ENCODE measurements around the gene KNCN.
A peak's percentile ranks its signal among the peaks of the same experiment; 100 is the strongest.

The KNCN gene

GRCh38 chr1:46547481-46548383 lies 3.7 kb downstream of the KNCN start:
- Histone ChIP-seq H3K27me3 (ENCODE audit: control insufficient read depth in 1 of 2, insufficient read depth in 1 of 2, low read length in 2 of 2) (peaks cover 84 to 86% of the 10 kb centered on the region in 2 experiments), H3K4ac (ENCODE audit: low read depth in 1 of 2, low read length in 2 of 2) (no peak overlapping the region), H2AK5ac (ENCODE audit: low read length, severe bottlenecking) (no peak overlapping the region), H3K79me1 (replicated peaks; ENCODE audit: low read length, poor library complexity, severe bottlenecking) (no peaks in the 10 kb centered on the region), H2BK12ac (ENCODE audit: low read length in 2 of 2) (no peak overlapping the region), H3K4me3 (ENCODE audit: insufficient read depth in 1 of 2, low read depth in 1 of 2, low read length in 2 of 2) (no peak overlapping the region), H3K9me3 (ENCODE audit: control insufficient read depth, low read length) (no peaks in the 10 kb centered on the region), H3K23ac (ENCODE audit: low read length in 2 of 2) (no peak overlapping the region), H3K18ac (ENCODE audit: low read depth in 1 of 2, low read length in 2 of 2) (peak overlapping the region in 1 of 2 experiments; percentile 28), H3K4me2 (ENCODE audit: low read length, poor library complexity, severe bottlenecking) (no peak overlapping the region), H3K27ac (ENCODE audit: low read length, poor library complexity, severe bottlenecking) (no peak overlapping the region), H4K91ac (ENCODE audit: low read length) (no peak overlapping the region), H2AFZ (ENCODE audit: low read depth, low read length) (no peak overlapping the region), H2BK5ac (ENCODE audit: low read depth, low read length, poor library complexity, severe bottlenecking) (no peak overlapping the region), H3K4me1 (ENCODE audit: control insufficient read depth, insufficient read depth, low read depth, low read length) (peaks cover 6% of the 10 kb centered on the region), H3K36me3 (ENCODE audit: control insufficient read depth in 1 of 2, insufficient read depth in 2 of 2, low read depth in 1 of 2, low read length in 2 of 2) (no peaks in the 10 kb centered on the region), H2BK120ac (ENCODE audit: low read depth, low read length) (no peak overlapping the region), H4K8ac (ENCODE audit: low read length) (peak overlapping the region; percentile 32), H3K9ac (ENCODE audit: low read length) (peak overlapping the region; percentile 24), H2BK15ac (ENCODE audit: low read depth, poor library complexity, severe bottlenecking) (no peak overlapping the region), H3K14ac (ENCODE audit: low read length in 2 of 2) (no peak overlapping the region)
- peak; percentile 68 for DNase-seq
- WGBS, result 56% methylated on average over 22 of the region's 22 CpGs

GRCh38 chr1:46546210-46546609 lies 5.2 kb downstream of the KNCN start:
- WGBS, result 64% methylated on average over 5 of the region's 5 CpGs

GRCh38 chr1:46545784-46546183 lies 5.7 kb downstream of the KNCN start:
- Histone ChIP-seq H2AK5ac (ENCODE audit: low read length, severe bottlenecking) (no peak overlapping the region), H2BK12ac (ENCODE audit: low read length in 2 of 2) (no peak overlapping the region), H3K4me1 (ENCODE audit: control insufficient read depth, insufficient read depth, low read depth, low read length) (peaks cover 6% of the 10 kb centered on the region), H3K4me3 (ENCODE audit: insufficient read depth in 1 of 2, low read depth in 1 of 2, low read length in 2 of 2) (no peak overlapping the region), H2BK120ac (ENCODE audit: low read depth, low read length) (no peak overlapping the region), H3K18ac (ENCODE audit: low read depth in 1 of 2, low read length in 2 of 2) (no peak overlapping the region), H3K9me3 (ENCODE audit: control insufficient read depth, low read length) (no peaks in the 10 kb centered on the region), H3K36me3 (ENCODE audit: control insufficient read depth in 1 of 2, insufficient read depth in 2 of 2, low read depth in 1 of 2, low read length in 2 of 2) (no peaks in the 10 kb centered on the region), H3K4ac (ENCODE audit: low read depth in 1 of 2, low read length in 2 of 2) (no peak overlapping the region), H3K27ac (ENCODE audit: low read length, poor library complexity, severe bottlenecking) (no peak overlapping the region), H4K8ac (ENCODE audit: low read length) (no peak overlapping the region), H3K79me1 (replicated peaks; ENCODE audit: low read length, poor library complexity, severe bottlenecking) (no peaks in the 10 kb centered on the region), H3K27me3 (ENCODE audit: control insufficient read depth in 1 of 2, insufficient read depth in 1 of 2, low read length in 2 of 2) (peaks cover 77 to 83% of the 10 kb centered on the region in 2 experiments), H2BK15ac (ENCODE audit: low read depth, poor library complexity, severe bottlenecking) (no peak overlapping the region), H3K23ac (ENCODE audit: low read length in 2 of 2) (no peak overlapping the region), H3K9ac (ENCODE audit: low read length) (no peak overlapping the region), H2AFZ (ENCODE audit: low read depth, low read length) (no peak overlapping the region), H3K14ac (ENCODE audit: low read length in 2 of 2) (no peak overlapping the region), H2BK5ac (ENCODE audit: low read depth, low read length, poor library complexity, severe bottlenecking) (no peak overlapping the region), H4K91ac (ENCODE audit: low read length) (no peak overlapping the region), H3K4me2 (ENCODE audit: low read length, poor library complexity, severe bottlenecking) (no peak overlapping the region)
- WGBS, result 54% methylated on average over 3 of the region's 3 CpGs
- no peak for DNase-seq

More at GRCh38 chr1:46546210-46546609, 5.2 kb downstream of the KNCN start:
- Histone ChIP-seq H2BK5ac (ENCODE audit: low read depth, low read length, poor library complexity, severe bottlenecking) (no peak overlapping the region), H2BK15ac (ENCODE audit: low read depth, poor library complexity, severe bottlenecking) (no peak overlapping the region), H3K9ac (ENCODE audit: low read length) (no peak overlapping the region), H3K79me1 (replicated peaks; ENCODE audit: low read length, poor library complexity, severe bottlenecking) (no peaks in the 10 kb centered on the region), H3K4ac (ENCODE audit: low read depth in 1 of 2, low read length in 2 of 2) (no peak overlapping the region), H3K27me3 (ENCODE audit: control insufficient read depth in 1 of 2, insufficient read depth in 1 of 2, low read length in 2 of 2) (peaks cover 80 to 83% of the 10 kb centered on the region in 2 experiments), H2AFZ (ENCODE audit: low read depth, low read length) (no peak overlapping the region), H4K91ac (ENCODE audit: low read length) (no peak overlapping the region), H3K18ac (ENCODE audit: low read depth in 1 of 2, low read length in 2 of 2) (no peak overlapping the region), H3K27ac (ENCODE audit: low read length, poor library complexity, severe bottlenecking) (no peak overlapping the region), H4K8ac (ENCODE audit: low read length) (no peak overlapping the region), H3K23ac (ENCODE audit: low read length in 2 of 2) (no peak overlapping the region), H3K14ac (ENCODE audit: low read length in 2 of 2) (no peak overlapping the region), H3K36me3 (ENCODE audit: control insufficient read depth in 1 of 2, insufficient read depth in 2 of 2, low read depth in 1 of 2, low read length in 2 of 2) (no peaks in the 10 kb centered on the region), H2AK5ac (ENCODE audit: low read length, severe bottlenecking) (no peak overlapping the region), H3K9me3 (ENCODE audit: control insufficient read depth, low read length) (no peaks in the 10 kb centered on the region), H3K4me2 (ENCODE audit: low read length, poor library complexity, severe bottlenecking) (no peak overlapping the region), H3K4me3 (ENCODE audit: insufficient read depth in 1 of 2, low read depth in 1 of 2, low read length in 2 of 2) (no peak overlapping the region), H2BK12ac (ENCODE audit: low read length in 2 of 2) (no peak overlapping the region), H2BK120ac (ENCODE audit: low read depth, low read length) (no peak overlapping the region), H3K4me1 (ENCODE audit: control insufficient read depth, insufficient read depth, low read depth, low read length) (peaks cover 6% of the 10 kb centered on the region)
- no peak for DNase-seq

GRCh38 chr1:46544561-46545240 lies 6.7 kb downstream of the KNCN start:
- no peak overlapping the region for H2BK12ac ChIP-seq (ENCODE audit: low read length in 2 of 2)
- H2BK5ac ChIP-seq (ENCODE audit: low read depth, low read length, poor library complexity, severe bottlenecking), result no peak overlapping the region
- H3K14ac ChIP-seq (ENCODE audit: low read length in 2 of 2), result no peak overlapping the region
- no peak overlapping the region for H3K4me3 ChIP-seq (ENCODE audit: insufficient read depth in 1 of 2, low read depth in 1 of 2, low read length in 2 of 2)
- no peak overlapping the region for H4K91ac ChIP-seq (ENCODE audit: low read length)
- no peaks in the 10 kb centered on the region for H3K79me1 ChIP-seq (replicated peaks; ENCODE audit: low read length, poor library complexity, severe bottlenecking)
- DNase-seq, result no peak
- H3K4ac ChIP-seq (ENCODE audit: low read depth in 1 of 2, low read length in 2 of 2), result no peak overlapping the region
- no peak overlapping the region for H4K8ac ChIP-seq (ENCODE audit: low read length)
- H3K27me3 ChIP-seq (ENCODE audit: control insufficient read depth in 1 of 2, insufficient read depth in 1 of 2, low read length in 2 of 2), result peaks cover 66 to 83% of the 10 kb centered on the region in 2 experiments
- H2BK120ac ChIP-seq (ENCODE audit: low read depth, low read length), result no peak overlapping the region
- H2AK5ac ChIP-seq (ENCODE audit: low read length, severe bottlenecking), result no peak overlapping the region
- no peaks in the 10 kb centered on the region for H3K9me3 ChIP-seq (ENCODE audit: control insufficient read depth, low read length)
- no peak overlapping the region for H3K18ac ChIP-seq (ENCODE audit: low read depth in 1 of 2, low read length in 2 of 2)
- H3K27ac ChIP-seq (ENCODE audit: low read length, poor library complexity, severe bottlenecking), result no peak overlapping the region
- no peak overlapping the region for H3K4me2 ChIP-seq (ENCODE audit: low read length, poor library complexity, severe bottlenecking)
- no peak overlapping the region for H2AFZ ChIP-seq (ENCODE audit: low read depth, low read length)
- H2BK15ac ChIP-seq (ENCODE audit: low read depth, poor library complexity, severe bottlenecking), result no peak overlapping the region
- no peak overlapping the region for H3K23ac ChIP-seq (ENCODE audit: low read length in 2 of 2)
- no peak overlapping the region for H3K9ac ChIP-seq (ENCODE audit: low read length)
- H3K36me3 ChIP-seq (ENCODE audit: control insufficient read depth in 1 of 2, insufficient read depth in 2 of 2, low read depth in 1 of 2, low read length in 2 of 2), result no peaks in the 10 kb centered on the region
- peaks cover 5% of the 10 kb centered on the region for H3K4me1 ChIP-seq (ENCODE audit: control insufficient read depth, insufficient read depth, low read depth, low read length)
- WGBS, result 43% methylated on average over 4 of the region's 5 CpGs
